ENCODE data around the gene SKAP1. TPM values are rescaled to one million over a fixed set of nuclear protein-coding genes. Genes with fewer than 3 reads are reported as not detected.

SKAP1 gene
- total RNA-seq, 1 donor from 2014 or later: not detected

DNA sequence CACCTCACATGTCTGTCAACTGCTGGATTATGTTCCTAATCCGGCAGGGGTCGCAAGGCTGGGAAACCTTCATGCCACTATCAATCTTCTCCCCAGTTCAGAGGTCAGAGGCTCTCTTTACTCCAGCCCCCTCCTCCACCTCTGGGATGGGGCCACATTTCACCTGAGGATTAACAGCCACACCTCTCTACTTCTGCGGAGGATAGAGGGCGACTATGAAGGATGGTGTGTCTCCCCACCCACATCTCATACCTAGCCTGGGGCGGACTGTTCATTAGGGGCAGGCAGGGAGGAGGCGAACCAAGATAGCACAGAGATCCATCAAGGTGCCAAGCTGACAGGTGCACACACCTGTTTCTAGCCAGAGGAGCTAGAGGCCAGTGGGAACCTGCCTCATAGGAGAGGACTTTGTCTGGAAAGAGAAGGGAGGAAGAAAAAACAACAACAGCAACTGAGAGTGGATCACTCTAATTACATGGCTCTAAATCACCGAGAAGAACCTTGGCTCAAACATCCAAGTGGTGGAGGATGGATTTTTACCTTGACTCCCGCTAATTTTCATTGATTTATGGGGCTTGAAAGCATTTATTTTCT lies 41.9 kb upstream of the SKAP1 start:
- TF ChIP-seq, protein P1, sequence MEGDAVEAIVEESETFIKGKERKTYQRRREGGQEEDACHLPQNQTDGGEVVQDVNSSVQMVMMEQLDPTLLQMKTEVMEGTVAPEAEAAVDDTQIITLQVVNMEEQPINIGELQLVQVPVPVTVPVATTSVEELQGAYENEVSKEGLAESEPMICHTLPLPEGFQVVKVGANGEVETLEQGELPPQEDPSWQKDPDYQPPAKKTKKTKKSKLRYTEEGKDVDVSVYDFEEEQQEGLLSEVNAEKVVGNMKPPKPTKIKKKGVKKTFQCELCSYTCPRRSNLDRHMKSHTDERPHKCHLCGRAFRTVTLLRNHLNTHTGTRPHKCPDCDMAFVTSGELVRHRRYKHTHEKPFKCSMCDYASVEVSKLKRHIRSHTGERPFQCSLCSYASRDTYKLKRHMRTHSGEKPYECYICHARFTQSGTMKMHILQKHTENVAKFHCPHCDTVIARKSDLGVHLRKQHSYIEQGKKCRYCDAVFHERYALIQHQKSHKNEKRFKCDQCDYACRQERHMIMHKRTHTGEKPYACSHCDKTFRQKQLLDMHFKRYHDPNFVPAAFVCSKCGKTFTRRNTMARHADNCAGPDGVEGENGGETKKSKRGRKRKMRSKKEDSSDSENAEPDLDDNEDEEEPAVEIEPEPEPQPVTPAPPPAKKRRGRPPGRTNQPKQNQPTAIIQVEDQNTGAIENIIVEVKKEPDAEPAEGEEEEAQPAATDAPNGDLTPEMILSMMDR (IDR thresholded peaks at IDR 0.05; ENCODE audit: insufficient read depth, low read length, severe bottlenecking): no peak
- Histone ChIP-seq H3K4me3 (ENCODE audit: low read depth, low read length) (no peak overlapping the region), H3K27me3 (ENCODE audit: control insufficient read depth, insufficient read depth, low read length) (no peaks in the 10 kb centered on the region), H3K36me3 (ENCODE audit: control insufficient read depth, insufficient read depth, low read length) (no peaks in the 10 kb centered on the region)
- FAIRE-seq (no peak), DNase-seq (ENCODE audit: low read depth) (no peak)

DNA sequence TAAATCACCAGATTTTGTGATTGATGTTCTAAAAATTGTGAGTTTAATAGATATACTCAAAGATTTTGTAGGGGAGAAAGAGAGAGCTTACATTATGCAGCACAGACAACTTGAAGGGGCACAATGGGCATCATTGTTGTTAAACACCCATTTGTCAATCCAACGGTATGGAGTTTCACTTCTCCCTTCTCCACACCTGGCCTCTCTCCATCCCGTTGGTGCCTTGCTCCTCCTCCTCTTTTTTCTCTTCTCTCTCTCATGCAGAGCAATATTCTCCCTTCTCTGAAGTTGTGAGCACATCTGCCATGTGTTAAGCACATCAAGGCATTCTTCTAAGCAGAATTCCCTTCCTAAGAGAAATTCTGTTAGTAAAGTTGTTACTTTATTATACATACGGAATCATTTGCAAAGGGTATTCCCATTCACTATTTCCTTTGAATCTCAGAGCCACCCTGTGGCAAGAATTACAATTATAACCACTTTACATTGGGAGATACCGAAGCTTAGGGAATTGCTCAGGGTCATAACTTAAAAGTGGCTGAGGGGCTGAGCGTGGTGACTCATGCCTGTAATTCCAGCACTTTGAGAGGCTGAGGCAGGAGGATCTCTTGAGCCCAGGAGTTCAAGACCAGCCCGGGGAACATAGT lies 40.5 kb upstream of the SKAP1 start:
- H3K4me3 ChIP-seq (ENCODE audit: low read depth, low read length): no peak overlapping the region
- no peaks in the 10 kb centered on the region for H3K36me3 ChIP-seq (ENCODE audit: control insufficient read depth, insufficient read depth, low read length)
- TF ChIP-seq, protein P1 (IDR thresholded peaks at IDR 0.05; ENCODE audit: insufficient read depth, low read length, severe bottlenecking): no peak
- DNase-seq (ENCODE audit: low read depth) (no peak), FAIRE-seq (no peak)
- no peaks in the 10 kb centered on the region for H3K27me3 ChIP-seq (ENCODE audit: control insufficient read depth, insufficient read depth, low read length)

DNA sequence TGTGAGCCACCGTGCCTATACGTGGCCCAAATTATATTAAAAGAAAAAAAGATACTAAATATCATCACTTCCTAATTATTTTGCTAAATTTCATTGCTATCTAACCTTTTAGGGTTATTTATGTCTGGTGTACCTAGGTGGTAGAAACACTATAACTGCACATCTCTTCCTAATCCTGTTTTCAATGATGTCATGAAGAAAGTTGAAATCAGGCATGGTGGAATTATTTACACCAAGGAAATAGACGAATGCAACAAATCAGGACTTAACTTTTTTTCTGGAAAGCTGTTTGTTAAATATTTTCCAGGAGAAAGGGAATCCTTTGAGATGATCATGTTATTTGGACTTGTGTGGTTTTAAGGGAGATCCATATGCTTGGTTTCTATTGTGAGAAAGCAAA lies 39.2 kb upstream of the SKAP1 start:
- no peaks in the 10 kb centered on the region for H3K36me3 ChIP-seq (ENCODE audit: control insufficient read depth, insufficient read depth, low read length)
- no peaks in the 10 kb centered on the region for H3K27me3 ChIP-seq (ENCODE audit: control insufficient read depth, insufficient read depth, low read length)
- DNase-seq (ENCODE audit: low read depth) (no peak), FAIRE-seq (no peak)
- TF ChIP-seq, protein P1 (IDR thresholded peaks at IDR 0.05; ENCODE audit: insufficient read depth, low read length, severe bottlenecking): no peak
- no peak overlapping the region for H3K4me3 ChIP-seq (ENCODE audit: low read depth, low read length)

DNA sequence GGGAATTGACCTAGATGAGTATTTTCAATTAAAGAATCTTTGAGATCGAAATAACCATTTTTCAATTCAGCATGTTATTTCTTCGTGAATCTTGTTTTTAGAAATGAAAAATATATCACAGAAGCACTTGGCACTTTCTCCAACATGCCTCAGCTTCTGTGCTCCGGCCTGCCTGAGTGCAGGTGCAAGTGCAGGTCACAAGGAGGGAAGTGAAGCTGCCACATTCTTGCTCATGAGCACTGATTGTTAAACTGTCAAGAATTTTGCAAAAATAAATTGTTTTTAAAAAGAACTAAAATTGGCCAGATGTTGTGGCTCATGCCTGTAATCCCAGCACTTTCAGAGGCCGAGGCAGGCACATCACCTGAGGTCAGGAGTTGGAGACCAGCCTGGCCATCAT lies 38.3 kb upstream of the SKAP1 start:
- TF ChIP-seq, protein P1 (IDR thresholded peaks at IDR 0.05; ENCODE audit: insufficient read depth, low read length, severe bottlenecking): no peak
- H3K4me3 ChIP-seq (ENCODE audit: low read depth, low read length): no peak overlapping the region
- H3K27me3 ChIP-seq (ENCODE audit: control insufficient read depth, insufficient read depth, low read length): no peaks in the 10 kb centered on the region
- H3K36me3 ChIP-seq (ENCODE audit: control insufficient read depth, insufficient read depth, low read length): no peaks in the 10 kb centered on the region
- no peak for DNase-seq (ENCODE audit: low read depth)
- FAIRE-seq: no peak

DNA sequence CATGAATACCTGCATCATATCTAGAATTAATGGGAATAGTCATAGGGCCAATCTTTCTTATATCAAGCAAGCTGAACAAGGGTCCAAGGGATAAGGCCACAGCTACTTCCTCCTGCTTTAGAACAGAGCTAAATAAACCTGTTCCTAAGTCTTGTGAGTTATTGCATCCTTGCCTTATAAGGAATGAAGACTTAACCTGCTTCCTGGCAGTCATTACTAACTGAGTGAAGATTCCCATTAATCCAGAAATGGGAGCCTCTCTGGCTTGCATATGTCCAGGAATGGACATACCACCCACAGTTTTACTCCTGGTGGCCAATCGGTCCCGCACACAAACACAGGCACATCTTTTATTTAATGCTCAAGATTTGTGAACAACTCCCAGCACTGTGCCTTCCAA lies 35.9 kb upstream of the SKAP1 start:
- Histone ChIP-seq H3K36me3 (ENCODE audit: control insufficient read depth, insufficient read depth, low read length) (no peaks in the 10 kb centered on the region), H3K4me3 (ENCODE audit: low read depth, low read length) (no peak overlapping the region), H3K27me3 (ENCODE audit: control insufficient read depth, insufficient read depth, low read length) (no peaks in the 10 kb centered on the region)
- DNase-seq (ENCODE audit: low read depth): no peak
- FAIRE-seq: no peak
- TF ChIP-seq, protein P1 (IDR thresholded peaks at IDR 0.05; ENCODE audit: insufficient read depth, low read length, severe bottlenecking): no peak

DNA sequence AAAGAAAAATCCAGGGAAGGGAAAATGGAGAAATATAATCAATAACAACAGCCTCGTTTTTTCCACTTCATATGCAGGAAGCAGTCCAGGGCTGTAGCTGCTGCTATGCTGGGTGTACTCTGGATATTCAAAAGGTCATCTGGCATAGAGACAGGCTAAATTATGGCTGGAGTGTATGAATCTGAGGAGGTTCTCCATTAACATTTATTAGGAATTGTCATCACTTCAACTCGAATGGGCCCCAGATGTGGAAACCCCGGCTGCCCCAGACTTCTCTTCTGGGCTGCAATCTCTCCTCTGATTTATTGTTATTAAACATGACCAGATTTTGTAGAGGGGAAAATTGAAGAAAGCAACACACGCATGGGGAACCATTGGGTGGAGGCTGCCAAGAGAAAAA lies 33.5 kb upstream of the SKAP1 start:
- TF ChIP-seq, protein P1 (IDR thresholded peaks at IDR 0.05; ENCODE audit: insufficient read depth, low read length, severe bottlenecking): no peak
- Histone ChIP-seq H3K36me3 (ENCODE audit: control insufficient read depth, insufficient read depth, low read length) (no peaks in the 10 kb centered on the region), H3K4me3 (ENCODE audit: low read depth, low read length) (no peak overlapping the region), H3K27me3 (ENCODE audit: control insufficient read depth, insufficient read depth, low read length) (no peaks in the 10 kb centered on the region)
- no peak for DNase-seq (ENCODE audit: low read depth)
- no peak for FAIRE-seq

Data from bronchial epithelial cell (primary cell).